BLaER1 treated with 17β-estradiol and CSF1 and Interleukin-3, amounts not matched to agents 10 nM and 100 nM (cell line): ENCODE measurements around the gene RPS14.

Source experiments
- H3K27ac ChIP-seq, 11 experiments: shearing (Covaris generic); formaldehyde crosslinking; 2 replicates each; pipeline ENCODE4 v1.8.1; 2022
- H3K27me3 ChIP-seq, 11 experiments: shearing (Covaris generic); formaldehyde crosslinking; 2 replicates each; pipeline ENCODE4 v1.8.1; 2022
- H3K36me3 ChIP-seq, 11 experiments: shearing (Covaris generic); formaldehyde crosslinking; 2 replicates each; pipeline ENCODE4 v1.8.1; 2022
- H3K4me1 ChIP-seq, 10 experiments: shearing (Covaris generic); formaldehyde crosslinking; 2 replicates each; pipeline ENCODE4 v1.8.1; 2022
- H3K4me2 ChIP-seq, 11 experiments: shearing (Covaris generic); formaldehyde crosslinking; 2 replicates each; pipeline ENCODE4 v1.8.1; 2022
- H3K4me3 ChIP-seq, 10 experiments: shearing (Covaris generic); formaldehyde crosslinking; 2 replicates each; pipeline ENCODE4 v1.8.1; 2022
- H3K9ac ChIP-seq, 11 experiments: shearing (Covaris generic); formaldehyde crosslinking; 2 replicates each; pipeline ENCODE4 v1.8.1; 2022
- H3K9me3 ChIP-seq, 11 experiments: shearing (Covaris generic); formaldehyde crosslinking; replicated peaks in 1 of 11; 2 replicates each; pipeline ENCODE4 v1.8.1; 2022
- H4K20me1 ChIP-seq, 11 experiments: shearing (Covaris generic); formaldehyde crosslinking; 2 replicates each; pipeline ENCODE4 v1.8.1; 2022
- Cebpa-rat ChIP-seq, 11 experiments: shearing (Covaris generic); IDR thresholded peaks; 2 replicates each; pipeline ENCODE4 v1.8.1; 2022

Gene RPS14

GRCh38 chr5:150491876-150492275 lies 42.3 kb upstream of the RPS14 start:
- Histone ChIP-seq H3K27ac (no peak overlapping the region), H4K20me1 (peaks cover 57 to 92% (median 75%) of the 10 kb centered on the region in 11 experiments; a peak in 21 of 22 replicates), H3K36me3 (peaks cover 0 to 35% (median 12%) of the 10 kb centered on the region in 11 experiments; a peak in 14 of 22 replicates), H3K4me3 (no peak overlapping the region), H3K9ac (peak overlapping the region in 3 of 11 experiments; percentile 3 to 7 (median 5); a peak in 2 of 22 replicates), H3K4me2 (peak overlapping the region; percentile 13 to 96 (median 89); a peak in 21 of 22 replicates), H3K27me3 (no peaks in the 10 kb centered on the region), H3K9me3 (no peaks in the 10 kb centered on the region), H3K4me1 (peaks cover 64 to 75% (median 68%) of the 10 kb centered on the region in 10 experiments)
- no peak for TF ChIP-seq Cebpa-rat (IDR thresholded peaks at IDR 0.05)

DNA sequence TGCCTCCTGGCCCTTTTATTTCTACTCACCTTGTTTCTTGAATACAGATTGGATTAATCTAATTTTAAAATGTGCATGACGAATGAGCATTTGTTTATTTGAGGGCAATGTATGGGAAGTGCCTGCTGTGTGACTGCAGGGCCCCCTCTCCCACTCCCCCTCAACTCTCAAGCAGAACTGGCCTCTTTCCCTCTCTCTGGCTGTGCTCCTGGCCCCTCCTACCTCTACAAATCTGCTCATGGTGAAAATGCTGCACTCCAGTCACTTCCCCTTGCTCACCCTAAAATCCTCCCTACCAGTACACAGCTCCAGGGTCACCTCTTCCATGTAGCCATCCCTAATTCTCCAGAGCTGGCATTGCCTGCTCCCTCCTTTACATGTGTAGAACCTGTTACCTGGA lies 41.2 kb upstream of the RPS14 start:
- Histone ChIP-seq H3K4me1 (peaks cover 55 to 66% (median 58%) of the 10 kb centered on the region in 10 experiments), H3K9ac (peak overlapping the region in 4 of 11 experiments; percentile 7 to 96 (median 52); a peak in 2 of 22 replicates), H3K27me3 (no peaks in the 10 kb centered on the region), H4K20me1 (peaks cover 46 to 81% (median 64%) of the 10 kb centered on the region in 11 experiments; a peak in 21 of 22 replicates), H3K9me3 (no peaks in the 10 kb centered on the region), H3K36me3 (peaks cover 0 to 32% (median 12%) of the 10 kb centered on the region in 11 experiments; a peak in 14 of 22 replicates), H3K27ac (peak overlapping the region in 4 of 11 experiments; percentile 9 to 93 (median 73); a peak in 6 of 22 replicates), H3K4me3 (peak overlapping the region in 2 of 10 experiments; percentile 10 to 37; a peak in 1 of 20 replicates), H3K4me2 (peak overlapping the region; percentile 31 to 96 (median 89); a peak in 20 of 22 replicates)
- no peak for TF ChIP-seq Cebpa-rat (IDR thresholded peaks at IDR 0.05)

GRCh38 chr5:150490296-150490669 lies 40.7 kb upstream of the RPS14 start:
- peak overlapping the region; percentile 82 to 96 (median 89) for H3K4me2 ChIP-seq
- H3K9me3 ChIP-seq, result no peaks in the 10 kb centered on the region
- TF ChIP-seq Cebpa-rat (IDR thresholded peaks at IDR 0.05), result no peak
- H3K4me3 ChIP-seq, result peak overlapping the region in 2 of 10 experiments; percentile 25 to 37; a peak in 2 of 20 replicates
- H4K20me1 ChIP-seq, result peaks cover 46 to 76% (median 61%) of the 10 kb centered on the region in 11 experiments; a peak in 21 of 22 replicates
- peak overlapping the region in 5 of 11 experiments; percentile 2 to 96 (median 27); a peak in 5 of 22 replicates for H3K9ac ChIP-seq
- H3K27ac ChIP-seq, result peak overlapping the region in 6 of 11 experiments; percentile 6 to 94 (median 73); a peak in 10 of 22 replicates
- H3K27me3 ChIP-seq, result no peaks in the 10 kb centered on the region
- peaks cover 0 to 32% (median 12%) of the 10 kb centered on the region in 11 experiments; a peak in 13 of 22 replicates for H3K36me3 ChIP-seq
- H3K4me1 ChIP-seq, result peaks cover 53 to 64% (median 60%) of the 10 kb centered on the region in 10 experiments

DNA sequence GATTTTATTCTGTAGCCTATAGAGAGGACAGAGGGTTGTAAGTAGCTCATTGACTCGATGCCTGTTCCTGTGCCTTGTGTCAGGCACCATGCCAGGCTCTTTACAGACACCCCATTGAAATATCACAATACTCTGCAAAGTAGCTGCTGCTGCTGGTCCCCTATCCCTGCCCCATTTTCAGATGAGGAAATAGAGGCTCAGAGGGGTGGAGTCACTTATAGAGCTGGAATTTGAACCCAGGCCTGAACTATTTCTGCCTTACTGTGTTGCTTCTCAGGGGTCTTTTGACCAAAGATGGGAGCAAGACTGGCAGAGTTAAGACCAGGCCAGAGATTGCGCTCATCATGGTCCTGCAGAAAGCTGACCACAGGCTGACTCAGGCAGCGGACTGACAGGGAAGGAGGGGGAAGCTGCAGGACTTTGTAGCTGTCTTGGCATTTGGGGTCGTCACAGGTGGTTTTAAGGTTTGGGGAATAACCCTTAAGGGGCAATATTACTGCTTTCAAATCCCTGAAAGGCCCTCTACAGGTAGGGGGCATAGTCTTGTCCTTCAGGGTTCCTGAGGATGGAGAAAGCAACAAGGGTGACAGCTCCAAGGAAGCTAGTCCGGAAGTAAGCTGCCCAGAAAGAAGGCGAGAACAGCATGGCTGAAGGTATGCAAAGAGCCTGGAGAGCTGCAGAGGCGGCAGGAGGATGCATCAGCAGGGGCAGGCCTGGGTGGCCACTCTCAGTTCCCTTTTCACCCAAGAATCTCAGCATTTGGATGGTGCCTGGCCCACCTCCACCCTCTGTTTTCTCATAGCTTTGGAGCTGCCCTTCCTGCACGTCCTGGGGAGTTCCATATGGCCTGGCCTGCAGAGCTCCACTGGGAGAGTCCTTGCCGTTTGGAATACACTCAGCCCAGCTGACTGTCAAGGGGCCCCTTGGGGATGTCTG lies 40.1 kb upstream of the RPS14 start:
- TF ChIP-seq Cebpa-rat (IDR thresholded peaks at IDR 0.05), result no peak
- H3K9ac ChIP-seq, result peak overlapping the region in 10 of 11 experiments; percentile 17 to 98 (median 71); a peak in 13 of 22 replicates
- H3K36me3 ChIP-seq, result peaks cover 0 to 32% (median 12%) of the 10 kb centered on the region in 11 experiments; a peak in 13 of 22 replicates
- peak overlapping the region in 10 of 11 experiments; percentile 6 to 95 (median 90); a peak in 16 of 22 replicates for H3K27ac ChIP-seq
- H3K27me3 ChIP-seq, result no peaks in the 10 kb centered on the region
- H3K4me3 ChIP-seq, result peak overlapping the region in 3 of 10 experiments; percentile 9 to 95 (median 89); a peak in 4 of 20 replicates
- peaks cover 53 to 69% (median 63%) of the 10 kb centered on the region in 10 experiments for H3K4me1 ChIP-seq
- H4K20me1 ChIP-seq, result peaks cover 46 to 76% (median 61%) of the 10 kb centered on the region in 11 experiments; a peak in 21 of 22 replicates
- peak overlapping the region; percentile 82 to 96 (median 89) for H3K4me2 ChIP-seq
- H3K9me3 ChIP-seq, result no peaks in the 10 kb centered on the region

GRCh38 chr5:150488519-150489359 lies 39.2 kb upstream of the RPS14 start:
- peak overlapping the region; percentile 16 to 95 (median 88); a peak in 17 of 22 replicates for H3K27ac ChIP-seq
- H3K4me3 ChIP-seq, result peak overlapping the region in 3 of 10 experiments; percentile 89 to 95 (median 92); a peak in 7 of 20 replicates
- peak overlapping the region; percentile 15 to 98 (median 94); a peak in 13 of 22 replicates for H3K9ac ChIP-seq
- H4K20me1 ChIP-seq, result peaks cover 46 to 68% (median 60%) of the 10 kb centered on the region in 11 experiments; a peak in 21 of 22 replicates
- H3K36me3 ChIP-seq, result peaks cover 0 to 32% (median 11%) of the 10 kb centered on the region in 11 experiments; a peak in 13 of 22 replicates
- peak in 1 of 11 experiments; percentile 21; a peak in 1 of 22 replicates for TF ChIP-seq Cebpa-rat (IDR thresholded peaks at IDR 0.05)
- H3K27me3 ChIP-seq, result no peaks in the 10 kb centered on the region
- H3K4me1 ChIP-seq, result peaks cover 53 to 69% (median 63%) of the 10 kb centered on the region in 10 experiments
- no peaks in the 10 kb centered on the region for H3K9me3 ChIP-seq
- peak overlapping the region; percentile 82 to 96 (median 89) for H3K4me2 ChIP-seq

DNA sequence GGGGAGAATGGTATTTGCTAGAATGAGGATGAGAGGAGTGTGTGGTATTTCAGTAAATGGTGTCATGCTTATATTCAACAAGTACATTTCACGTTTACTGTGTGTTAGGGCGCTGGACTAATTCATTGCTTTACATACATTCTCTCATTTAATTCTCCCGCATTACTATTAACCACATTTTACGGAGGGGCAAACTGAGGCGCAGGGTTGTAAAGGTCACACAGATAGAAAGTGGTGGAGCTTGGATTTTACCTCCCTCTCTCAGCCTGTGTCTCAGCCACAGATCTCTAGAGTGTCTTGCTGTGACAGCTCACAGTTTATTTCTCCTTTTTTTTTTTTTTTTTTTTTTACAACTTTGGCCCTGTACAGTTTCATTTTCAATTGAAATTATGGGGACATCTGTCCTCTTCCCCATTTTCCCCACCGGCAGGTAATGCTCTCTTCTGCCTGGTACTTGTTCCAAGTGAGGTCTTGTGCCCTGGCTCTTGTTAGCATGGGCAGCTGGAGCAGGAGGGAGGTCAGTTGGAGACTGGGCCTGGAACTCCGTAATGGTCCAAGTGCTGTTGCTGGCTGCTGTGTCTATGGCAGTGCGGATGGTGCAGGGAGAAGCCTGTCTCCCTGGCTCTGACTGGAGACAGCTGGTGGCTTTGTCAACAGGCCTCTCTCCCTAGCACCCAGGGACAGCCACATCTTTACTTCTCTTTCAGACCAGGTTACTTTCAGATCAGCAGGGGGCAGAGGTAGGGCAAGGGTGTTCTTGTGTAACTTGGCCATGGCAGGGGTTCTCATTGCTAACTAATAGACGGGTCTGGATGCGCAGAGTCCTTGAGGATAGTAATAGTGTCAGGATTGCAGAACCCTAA lies 37.9 kb upstream of the RPS14 start:
- TF ChIP-seq Cebpa-rat (IDR thresholded peaks at IDR 0.05), result no peak
- H3K4me1 ChIP-seq, result peaks cover 53 to 66% (median 62%) of the 10 kb centered on the region in 10 experiments

More for the DNA sequence above, 37.9 kb upstream of the RPS14 start:
- Histone ChIP-seq H4K20me1 (peaks cover 38 to 57% (median 51%) of the 10 kb centered on the region in 11 experiments; a peak in 21 of 22 replicates), H3K27me3 (no peaks in the 10 kb centered on the region), H3K36me3 (peaks cover 0 to 24% (median 9%) of the 10 kb centered on the region in 11 experiments; a peak in 12 of 22 replicates), H3K9ac (peak overlapping the region; percentile 90 to 98 (median 94)), H3K9me3 (no peaks in the 10 kb centered on the region), H3K4me3 (peak overlapping the region; percentile 81 to 95 (median 86)), H3K4me2 (peak overlapping the region; percentile 82 to 96 (median 89)), H3K27ac (peak overlapping the region; percentile 85 to 95 (median 91); a peak in 20 of 22 replicates)
